ENCODE measurements around the gene XIRP2.
"Not testable (repeated sequence)": the region's sequence is repeated elsewhere in the genome, so short reads cannot be mapped to it uniquely, and the experiment has no call there.

GRCh38 chr2:167034976-167035375 lies 146.7 kb downstream of the XIRP2 start:
- TF ChIP-seq ZC3H11A (IDR thresholded peaks at IDR 0.05); REST (IDR thresholded peaks at IDR 0.05); EP300 (IDR thresholded peaks at IDR 0.05); SREBF2 (IDR thresholded peaks at IDR 0.05); CTCF (IDR thresholded peaks at IDR 0.05); PHF8 (IDR thresholded peaks at IDR 0.05; ENCODE audit: borderline replicate concordance, low read depth); USF2 (IDR thresholded peaks at IDR 0.05); JUNB (IDR thresholded peaks at IDR 0.05); FOSB (CRISPR knock-in tag; IDR thresholded peaks at IDR 0.05); CEBPB (IDR thresholded peaks at IDR 0.05); POLR2A (IDR thresholded peaks at IDR 0.05; ENCODE audit: low read length); RCOR1 (IDR thresholded peaks at IDR 0.05; ENCODE audit: low read depth, low read length); TP53 (CRISPR knock-in tag; IDR thresholded peaks at IDR 0.05); MAX (IDR thresholded peaks at IDR 0.05): not testable (repeated sequence)
